Testis (tissue), 2 donors: ENCODE measurements around the gene SLC39A8.

Source experiments
- CTCF ChIP-seq, 3 experiments: fragments of 450-650 bp in 2 of 3; fragments of 200-600 bp in 1 of 3; sonication (generic) in 1 of 3; IDR thresholded peaks; one replicate each; pipeline ENCODE4 v1.5.1; 2016 to 2019; ENCODE audit warnings: antibody characterized with exemption in 3 of 3, mild to moderate bottlenecking in 2 of 3, moderate library complexity in 1 of 3
- POLR2A ChIP-seq: fragments of 450-650 bp; IDR thresholded peaks from one replicate; pipeline ENCODE4 v1.6.1; 2017; ENCODE audit warnings: antibody characterized with exemption, mild to moderate bottlenecking, moderate library complexity

GRCh38 chr4:102256321-102256720, 89.0 kb downstream of the SLC39A8 start:
- no peak for TF ChIP-seq POLR2A
- no peak for TF ChIP-seq CTCF (IDR thresholded peaks at IDR 0.05)
